Left kidney (tissue), 1 donor: Measurements from ENCODE around the gene DNAJC7. TPM values are rescaled to one million over a fixed set of nuclear protein-coding genes. Genes with fewer than 3 reads are reported as not detected.

Source experiments
- polyA plus RNA-seq: library from polyadenylated mRNA; unstranded; fragments of 120-200 nt; gene quantifications from one replicate; pipeline ENCODE4 v1.2.1, GENCODE V29; 2013; ENCODE audit not compliant: insufficient read length

The DNAJC7 gene
- polyA plus RNA-seq, 1 donor: 178 TPM

Other genes starting within 250 kb of the DNAJC7 start
- gene JUP, start 230.7 kb downstream of the DNAJC7 start, polyA plus RNA-seq: 163 TPM
- gene P3H4, start 205.5 kb downstream of the DNAJC7 start, polyA plus RNA-seq: 37.8 TPM
- gene FKBP10, start 204.4 kb downstream of the DNAJC7 start, polyA plus RNA-seq: 148 TPM
- gene NT5C3B, start 181.2 kb downstream of the DNAJC7 start, polyA plus RNA-seq: 93.8 TPM
- gene KLHL10, start 179.6 kb downstream of the DNAJC7 start, polyA plus RNA-seq: 0.50 TPM
- 12.4 TPM for gene KLHL11, start 152.0 kb downstream of the DNAJC7 start, polyA plus RNA-seq
- gene ACLY, start 98.5 kb downstream of the DNAJC7 start, polyA plus RNA-seq: 86.0 TPM
- gene ODAD4, start 86.8 kb downstream of the DNAJC7 start, polyA plus RNA-seq: 8.7 TPM
- 62.5 TPM for gene CNP, start 50.6 kb downstream of the DNAJC7 start, polyA plus RNA-seq
- gene NKIRAS2, start 2.7 kb upstream of the DNAJC7 start, polyA plus RNA-seq: 49.4 TPM
- gene C17orf113, start 33.2 kb upstream of the DNAJC7 start, polyA plus RNA-seq: 4.7 TPM
- gene ZNF385C, start 81.0 kb upstream of the DNAJC7 start, polyA plus RNA-seq: 9.6 TPM
- gene DHX58, start 95.3 kb upstream of the DNAJC7 start, polyA plus RNA-seq: 6.8 TPM
- 70.7 TPM for gene KAT2A, start 103.9 kb upstream of the DNAJC7 start, polyA plus RNA-seq
- gene HSPB9, start 105.4 kb upstream of the DNAJC7 start, polyA plus RNA-seq: 0.17 TPM
- 111 TPM for gene RAB5C, start 137.6 kb upstream of the DNAJC7 start, polyA plus RNA-seq
- gene KCNH4, start 163.7 kb upstream of the DNAJC7 start, polyA plus RNA-seq: not detected
- not detected for gene HCRT, start 168.0 kb upstream of the DNAJC7 start, polyA plus RNA-seq
- 14.6 TPM for gene GHDC, start 177.1 kb upstream of the DNAJC7 start, polyA plus RNA-seq